Prostate gland (tissue), 2 donors: ENCODE data around the gene SPTA1. TPM values are rescaled to one million over a fixed set of nuclear protein-coding genes. Genes with fewer than 3 reads are reported as not detected.

Experiments
- DNase-seq: peaks from one replicate; pipeline ENCODE4 v3.0.0-alpha.2; 2019; ENCODE audit warnings: low spot score
- H3K27ac ChIP-seq, 2 donors: fragments of 200-600 bp; sonication (generic); 2 replicates each; pipeline ENCODE4 v1.5.1; 2017 to 2019
- H3K27me3 ChIP-seq: fragments of 200-600 bp; sonication (generic); replicated peaks from 2 replicates; pipeline ENCODE4 v1.5.1; 2019; ENCODE audit not compliant: insufficient read depth
- H3K36me3 ChIP-seq, 2 donors: fragments of 200-600 bp; sonication (generic); 1 replicate in 1 of 2; 2 replicates in 1 of 2; pipeline versions ENCODE4 v1.5.1 to v1.8.1; 2017 to 2019
- H3K4me1 ChIP-seq: fragments of 200-600 bp; sonication (generic); replicated peaks from 2 replicates; pipeline ENCODE4 v1.5.1; 2019
- H3K4me3 ChIP-seq, 2 donors: fragments of 200-600 bp; sonication (generic); 2 replicates each; pipeline ENCODE4 v1.5.1; 2017 to 2019
- H3K9me3 ChIP-seq: fragments of 200-600 bp; sonication (generic); 2 replicates; pipeline ENCODE4 v1.5.1; 2017
- POLR2A ChIP-seq: fragments of 450-650 bp; IDR thresholded peaks from one replicate; pipeline ENCODE4 v1.6.1; 2016; ENCODE audit warnings: antibody characterized with exemption, mild to moderate bottlenecking
- POLR2AphosphoS5 ChIP-seq: sonication (generic); formaldehyde crosslinking; IDR thresholded peaks from one replicate; pipeline ENCODE4 v1.6.1; 2017; ENCODE audit warnings: antibody characterized with exemption
- WGBS: methylation state at CpG from one replicate; pipeline ENCODE4 v1.1.5; 2018; 5-methylcytosine and 5-hydroxymethylcytosine counted together
- intact Hi-C: fragments of 100-400 bp; cut with DNase I; formaldehyde crosslinking; loops from one replicate; pipeline ENCODE4 v1.14.2; 2022
- total RNA-seq, 2 donors: library from RNA; depleted of rRNA; stranded (reverse); fragments of >200 nt; gene quantifications; one replicate each; pipeline ENCODE4 v1.1.0, GENCODE V29; 2016
- TF ChIP-seq, protein P1 (sequence below), 4 experiments: fragments of 200-600 bp in 2 of 4; fragments of 450-650 bp in 2 of 4; sonication (generic) in 2 of 4; IDR thresholded peaks; 1 replicate in 3 of 4; 2 replicates in 1 of 4; pipeline ENCODE4 v1.5.1; 2016 to 2019; ENCODE audit warnings: antibody characterized with exemption in 4 of 4, mild to moderate bottlenecking in 2 of 4, moderate library complexity in 2 of 4

SPTA1 gene
- total RNA-seq, 2 donors from 2014 or later: 0.28 TPM; not detected in 1

DNA sequence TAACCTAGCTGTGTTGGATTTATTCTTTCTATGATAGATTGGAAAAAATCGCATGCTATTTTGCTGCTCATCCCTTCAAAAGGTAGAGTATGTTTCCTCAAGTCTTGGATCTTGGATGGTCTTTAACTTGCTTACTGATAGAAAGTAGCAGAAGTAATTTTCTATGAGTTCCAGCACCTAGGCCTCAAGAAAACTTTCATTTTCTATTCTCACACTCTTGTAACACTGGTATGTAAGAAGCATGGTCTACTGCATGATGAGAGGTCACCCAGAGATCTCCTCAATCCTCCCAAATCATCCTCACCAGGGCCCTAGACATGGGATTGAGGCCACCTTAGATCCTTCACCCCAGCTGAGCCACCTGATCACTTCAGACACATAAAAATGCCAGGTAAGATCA, 7.2 kb downstream of the SPTA1 start:
- H3K9me3 ChIP-seq: no peaks in the 10 kb centered on the region
- no peaks in the 10 kb centered on the region for H3K27me3 ChIP-seq
- H3K4me3 ChIP-seq: no peak overlapping the region
- TF ChIP-seq, protein P1, sequence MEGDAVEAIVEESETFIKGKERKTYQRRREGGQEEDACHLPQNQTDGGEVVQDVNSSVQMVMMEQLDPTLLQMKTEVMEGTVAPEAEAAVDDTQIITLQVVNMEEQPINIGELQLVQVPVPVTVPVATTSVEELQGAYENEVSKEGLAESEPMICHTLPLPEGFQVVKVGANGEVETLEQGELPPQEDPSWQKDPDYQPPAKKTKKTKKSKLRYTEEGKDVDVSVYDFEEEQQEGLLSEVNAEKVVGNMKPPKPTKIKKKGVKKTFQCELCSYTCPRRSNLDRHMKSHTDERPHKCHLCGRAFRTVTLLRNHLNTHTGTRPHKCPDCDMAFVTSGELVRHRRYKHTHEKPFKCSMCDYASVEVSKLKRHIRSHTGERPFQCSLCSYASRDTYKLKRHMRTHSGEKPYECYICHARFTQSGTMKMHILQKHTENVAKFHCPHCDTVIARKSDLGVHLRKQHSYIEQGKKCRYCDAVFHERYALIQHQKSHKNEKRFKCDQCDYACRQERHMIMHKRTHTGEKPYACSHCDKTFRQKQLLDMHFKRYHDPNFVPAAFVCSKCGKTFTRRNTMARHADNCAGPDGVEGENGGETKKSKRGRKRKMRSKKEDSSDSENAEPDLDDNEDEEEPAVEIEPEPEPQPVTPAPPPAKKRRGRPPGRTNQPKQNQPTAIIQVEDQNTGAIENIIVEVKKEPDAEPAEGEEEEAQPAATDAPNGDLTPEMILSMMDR (IDR thresholded peaks at IDR 0.05): no peak
- TF ChIP-seq POLR2AphosphoS5: no peak
- TF ChIP-seq POLR2A: no peak
- no peak for DNase-seq
- H3K36me3 ChIP-seq: no peaks in the 10 kb centered on the region
- H3K27ac ChIP-seq: no peak overlapping the region
- no peaks in the 10 kb centered on the region for H3K4me1 ChIP-seq
- 91% methylated on average over 1 of the region's 1 CpG for WGBS
- intact Hi-C loops: no loop called here

DNA sequence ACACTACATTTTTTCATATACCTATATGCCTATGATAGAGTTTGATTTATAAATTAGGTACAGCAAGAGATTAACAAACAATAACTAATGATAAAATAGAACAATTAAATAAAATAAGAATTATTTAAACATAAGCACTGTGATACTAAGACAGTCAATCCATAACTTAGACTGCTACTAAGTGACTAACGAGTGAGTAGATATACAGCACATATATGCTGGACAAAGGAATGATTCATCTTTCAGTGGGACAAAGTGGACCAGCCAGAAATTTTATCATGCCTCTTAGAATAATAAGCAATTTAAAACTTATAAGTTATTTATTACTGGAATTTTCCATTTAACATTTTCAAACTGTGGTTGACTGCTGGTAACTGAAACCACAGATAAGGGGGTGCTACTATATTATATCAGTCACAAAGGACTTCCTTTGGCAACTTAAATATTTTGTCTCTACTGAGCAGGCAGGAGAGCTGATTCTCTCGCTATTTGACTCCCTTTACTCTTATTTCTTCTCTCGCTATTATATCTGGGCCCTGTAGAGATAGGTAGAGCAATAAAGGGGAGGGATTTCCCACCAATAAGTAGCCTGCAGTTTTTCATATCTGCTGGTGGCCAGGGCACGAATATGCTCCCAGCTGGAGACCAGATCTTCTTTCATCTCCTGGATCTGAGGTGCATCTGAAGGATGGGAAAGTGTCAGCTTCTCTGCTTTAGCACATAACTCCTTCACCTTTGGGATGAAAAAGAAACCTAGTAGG, 10.8 kb downstream of the SPTA1 start:
- intact Hi-C loops: no loop called here
- TF ChIP-seq POLR2A (no peak), POLR2AphosphoS5 (no peak)
- TF ChIP-seq, protein P1 (IDR thresholded peaks at IDR 0.05): no peak
- WGBS: 51% methylated on average over 4 of the region's 4 CpGs

DNA sequence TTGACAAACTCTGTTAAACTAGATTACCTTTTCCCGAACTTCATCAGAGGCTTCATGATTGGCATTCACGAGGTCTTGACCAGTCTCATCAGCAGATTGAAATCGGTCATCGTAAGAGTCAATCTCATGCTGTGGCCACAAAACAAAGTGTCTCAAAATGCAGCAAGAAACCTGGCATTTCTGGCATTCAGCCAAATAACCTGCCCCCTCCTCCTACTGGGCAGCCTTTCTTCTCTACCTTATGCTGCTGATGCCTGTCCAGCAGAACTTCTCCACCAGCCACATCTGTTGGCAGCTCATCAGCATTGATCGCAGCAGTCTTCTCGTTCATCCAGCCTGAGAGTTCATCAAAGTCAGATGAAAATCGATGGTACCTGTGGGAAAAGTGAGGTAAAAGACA, 12.2 kb downstream of the SPTA1 start:
- no peak overlapping the region for H3K27ac ChIP-seq
- intact Hi-C loops: no loop called here

More for the DNA sequence above, 10.8 kb downstream of the SPTA1 start:
- H3K4me3 ChIP-seq: no peak overlapping the region
- no peaks in the 10 kb centered on the region for H3K27me3 ChIP-seq
- DNase-seq: no peak
- no peaks in the 10 kb centered on the region for H3K9me3 ChIP-seq
- no peaks in the 10 kb centered on the region for H3K4me1 ChIP-seq
- H3K27ac ChIP-seq: no peak overlapping the region
- no peaks in the 10 kb centered on the region for H3K36me3 ChIP-seq

DNA sequence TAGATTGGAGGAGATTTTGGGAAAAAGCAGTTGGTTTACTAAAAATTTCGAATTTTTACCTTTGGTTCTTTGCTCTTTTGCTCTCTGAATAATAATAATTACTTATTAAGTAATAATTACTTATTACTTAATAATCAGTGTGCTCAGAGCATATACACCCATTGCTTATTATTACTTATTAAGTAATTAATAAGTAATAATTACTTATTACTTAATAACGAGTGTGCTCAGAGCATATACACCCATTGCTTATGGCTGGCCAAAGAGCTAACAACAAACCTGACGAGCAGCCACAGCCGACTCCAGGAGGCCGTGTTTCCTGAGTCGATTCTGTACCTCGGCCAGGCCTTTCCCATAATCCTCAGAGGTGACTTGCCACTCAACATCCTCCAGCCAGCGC, 20.5 kb downstream of the SPTA1 start:
- Histone ChIP-seq H3K27me3 (no peaks in the 10 kb centered on the region), H3K9me3 (no peaks in the 10 kb centered on the region), H3K4me1 (no peaks in the 10 kb centered on the region), H3K27ac (no peak overlapping the region), H3K36me3 (no peaks in the 10 kb centered on the region), H3K4me3 (no peak overlapping the region)
- intact Hi-C loops: no loop called here
- 86% methylated on average over 8 of the region's 8 CpGs for WGBS
- no peak for DNase-seq
- TF ChIP-seq POLR2A (no peak), POLR2AphosphoS5 (no peak)
- TF ChIP-seq, protein P1 (IDR thresholded peaks at IDR 0.05): no peak

More for the DNA sequence above, 12.2 kb downstream of the SPTA1 start:
- no peak for DNase-seq
- TF ChIP-seq POLR2A: no peak
- TF ChIP-seq POLR2AphosphoS5: no peak
- TF ChIP-seq, protein P1 (IDR thresholded peaks at IDR 0.05): no peak
- Histone ChIP-seq H3K9me3 (no peaks in the 10 kb centered on the region), H3K36me3 (no peaks in the 10 kb centered on the region), H3K4me1 (no peaks in the 10 kb centered on the region), H3K4me3 (no peak overlapping the region), H3K27me3 (no peaks in the 10 kb centered on the region)
- WGBS: 87% methylated on average over 7 of the region's 7 CpGs

DNA sequence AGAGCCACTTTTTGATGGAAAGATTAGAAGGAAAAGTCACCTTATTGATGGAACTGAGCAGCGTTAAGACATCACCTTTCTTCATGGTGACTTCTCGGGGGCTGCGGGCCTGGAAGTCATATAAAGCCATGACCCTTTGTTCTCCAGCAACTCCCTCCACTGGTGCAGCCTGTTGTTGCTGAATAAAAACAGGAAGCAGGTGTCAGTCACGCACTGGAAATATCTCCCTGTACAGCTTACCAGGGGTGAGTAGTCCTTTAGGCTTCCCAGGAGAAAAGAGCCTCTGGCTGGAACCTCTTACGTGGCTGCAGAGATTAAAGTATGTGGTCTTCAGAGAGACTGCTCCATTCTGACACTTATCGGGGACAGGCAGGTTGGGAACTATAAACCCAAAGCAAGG, 31.9 kb downstream of the SPTA1 start:
- intact Hi-C loops: no loop called here
- no peak for DNase-seq
- TF ChIP-seq, protein P1 (IDR thresholded peaks at IDR 0.05): no peak
- TF ChIP-seq POLR2A (no peak), POLR2AphosphoS5 (no peak)

More for the DNA sequence above, 31.9 kb downstream of the SPTA1 start:
- 62% methylated on average over 6 of the region's 6 CpGs for WGBS
- no peaks in the 10 kb centered on the region for H3K9me3 ChIP-seq
- no peak overlapping the region for H3K4me3 ChIP-seq
- H3K4me1 ChIP-seq: no peaks in the 10 kb centered on the region
- H3K27ac ChIP-seq: no peak overlapping the region
- H3K36me3 ChIP-seq: no peaks in the 10 kb centered on the region
- no peaks in the 10 kb centered on the region for H3K27me3 ChIP-seq
